Measurements from ENCODE around the gene EPDR1. TPM values are rescaled to one million over a fixed set of nuclear protein-coding genes. Genes with fewer than 3 reads are reported as not detected.

EPDR1 gene
- total RNA-seq, 1 donor from 2014 or later: 10.3 TPM

GRCh38 chr7:37916017-37916672 is 4.3 kb upstream of the EPDR1 start:
- H3K9me3 Mint-ChIP-seq (ENCODE audit: unreplicated experiment): peaks cover 2% of the 10 kb centered on the region
- no peak for TF ChIP-seq CTCF (IDR thresholded peaks at IDR 0.05; ENCODE audit: partially characterized antibody, unreplicated experiment)
- peaks cover 8% of the 10 kb centered on the region for H3K27me3 Mint-ChIP-seq (ENCODE audit: unreplicated experiment)
- H3K36me3 Mint-ChIP-seq (ENCODE audit: unreplicated experiment): no peaks in the 10 kb centered on the region
- peak overlapping the region; percentile 86 for H3K4me3 Mint-ChIP-seq (ENCODE audit: unreplicated experiment)
- no peak overlapping the region for H3K27ac Mint-ChIP-seq (ENCODE audit: unreplicated experiment)
- no peaks in the 10 kb centered on the region for H3K4me1 Mint-ChIP-seq (ENCODE audit: low read depth, unreplicated experiment)
- peak; percentile 34 for DNase-seq

GRCh38 chr7:37916673-37917660 is 3.5 kb upstream of the EPDR1 start, which contains the start of gene SFRP4:
TSS of gene SFRP4 (minus strand) at chr7:37916817. CDS start at chr7:37916537, 280 bp downstream.
- TF ChIP-seq CTCF (IDR thresholded peaks at IDR 0.05; ENCODE audit: partially characterized antibody, unreplicated experiment): peak; percentile 76
- H3K9me3 Mint-ChIP-seq (ENCODE audit: unreplicated experiment): peaks cover 4% of the 10 kb centered on the region
- H3K36me3 Mint-ChIP-seq (ENCODE audit: unreplicated experiment): no peaks in the 10 kb centered on the region
- peaks cover 8% of the 10 kb centered on the region for H3K27me3 Mint-ChIP-seq (ENCODE audit: unreplicated experiment)
- no peak within 1 kb of the TSS for H3K27ac Mint-ChIP-seq (ENCODE audit: unreplicated experiment)
- H3K4me1 Mint-ChIP-seq (ENCODE audit: low read depth, unreplicated experiment): peaks cover 4% of the 10 kb centered on the region
- H3K4me3 Mint-ChIP-seq (ENCODE audit: unreplicated experiment): peak within 1 kb of the TSS; percentile 86
- DNase-seq: peak; percentile 66

GRCh38 chr7:37918526-37918925 is 1.9 kb upstream of the EPDR1 start:
- DNase-seq: no peak
- peaks cover 8% of the 10 kb centered on the region for H3K4me1 Mint-ChIP-seq (ENCODE audit: low read depth, unreplicated experiment)
- H3K27me3 Mint-ChIP-seq (ENCODE audit: unreplicated experiment): peaks cover 10% of the 10 kb centered on the region
- peaks cover 11% of the 10 kb centered on the region for H3K9me3 Mint-ChIP-seq (ENCODE audit: unreplicated experiment)
- no peak overlapping the region for H3K27ac Mint-ChIP-seq (ENCODE audit: unreplicated experiment)
- H3K4me3 Mint-ChIP-seq (ENCODE audit: unreplicated experiment): no peak overlapping the region
- H3K36me3 Mint-ChIP-seq (ENCODE audit: unreplicated experiment): peaks cover 9% of the 10 kb centered on the region
- no peak for TF ChIP-seq CTCF (IDR thresholded peaks at IDR 0.05; ENCODE audit: partially characterized antibody, unreplicated experiment)

- peaks cover 13% of the 10 kb centered on the region for H3K36me3 Mint-ChIP-seq (ENCODE audit: unreplicated experiment)
- no peak for TF ChIP-seq CTCF (IDR thresholded peaks at IDR 0.05; ENCODE audit: partially characterized antibody, unreplicated experiment)
- DNase-seq: peak; percentile 50
- H3K4me1 Mint-ChIP-seq (ENCODE audit: low read depth, unreplicated experiment): peaks cover 8% of the 10 kb centered on the region
- peak overlapping the region; percentile 88 for H3K27ac Mint-ChIP-seq (ENCODE audit: unreplicated experiment)
- peaks cover 11% of the 10 kb centered on the region for H3K9me3 Mint-ChIP-seq (ENCODE audit: unreplicated experiment)
- peak overlapping the region; percentile 91 for H3K4me3 Mint-ChIP-seq (ENCODE audit: unreplicated experiment)
- peaks cover 7% of the 10 kb centered on the region for H3K27me3 Mint-ChIP-seq (ENCODE audit: unreplicated experiment)
Measured at GRCh38 chr7:37920849-37921805, 687 bp downstream of the EPDR1 start.

Data from glutamatergic neuron (in vitro differentiated cells).